Measurements from ENCODE around the gene PELI2.

GRCh38 chr14:56170877-56171422, 52.7 kb downstream of the PELI2 start:
- no peak for TF ChIP-seq ZNF558 (tag by site-specific recombination; IDR thresholded peaks at IDR 0.05)
- TF ChIP-seq ZNF202 (tag by site-specific recombination; IDR thresholded peaks at IDR 0.05; ENCODE audit: borderline replicate concordance): no peak
- no peak for TF ChIP-seq ZNF174 (tag by site-specific recombination; IDR thresholded peaks at IDR 0.05)
- TF ChIP-seq PRDM1 (tag by site-specific recombination; IDR thresholded peaks at IDR 0.05): no peak
- TF ChIP-seq, protein P1, sequence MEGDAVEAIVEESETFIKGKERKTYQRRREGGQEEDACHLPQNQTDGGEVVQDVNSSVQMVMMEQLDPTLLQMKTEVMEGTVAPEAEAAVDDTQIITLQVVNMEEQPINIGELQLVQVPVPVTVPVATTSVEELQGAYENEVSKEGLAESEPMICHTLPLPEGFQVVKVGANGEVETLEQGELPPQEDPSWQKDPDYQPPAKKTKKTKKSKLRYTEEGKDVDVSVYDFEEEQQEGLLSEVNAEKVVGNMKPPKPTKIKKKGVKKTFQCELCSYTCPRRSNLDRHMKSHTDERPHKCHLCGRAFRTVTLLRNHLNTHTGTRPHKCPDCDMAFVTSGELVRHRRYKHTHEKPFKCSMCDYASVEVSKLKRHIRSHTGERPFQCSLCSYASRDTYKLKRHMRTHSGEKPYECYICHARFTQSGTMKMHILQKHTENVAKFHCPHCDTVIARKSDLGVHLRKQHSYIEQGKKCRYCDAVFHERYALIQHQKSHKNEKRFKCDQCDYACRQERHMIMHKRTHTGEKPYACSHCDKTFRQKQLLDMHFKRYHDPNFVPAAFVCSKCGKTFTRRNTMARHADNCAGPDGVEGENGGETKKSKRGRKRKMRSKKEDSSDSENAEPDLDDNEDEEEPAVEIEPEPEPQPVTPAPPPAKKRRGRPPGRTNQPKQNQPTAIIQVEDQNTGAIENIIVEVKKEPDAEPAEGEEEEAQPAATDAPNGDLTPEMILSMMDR (tag by site-specific recombination; IDR thresholded peaks at IDR 0.05): no peak
- no peak for TF ChIP-seq ZSCAN30 (tag by site-specific recombination; IDR thresholded peaks at IDR 0.05)
- no peak for TF ChIP-seq SP2 (tag by site-specific recombination; IDR thresholded peaks at IDR 0.05)
